ENCODE measurements around the gene TRIO.

The TRIO gene

DNA sequence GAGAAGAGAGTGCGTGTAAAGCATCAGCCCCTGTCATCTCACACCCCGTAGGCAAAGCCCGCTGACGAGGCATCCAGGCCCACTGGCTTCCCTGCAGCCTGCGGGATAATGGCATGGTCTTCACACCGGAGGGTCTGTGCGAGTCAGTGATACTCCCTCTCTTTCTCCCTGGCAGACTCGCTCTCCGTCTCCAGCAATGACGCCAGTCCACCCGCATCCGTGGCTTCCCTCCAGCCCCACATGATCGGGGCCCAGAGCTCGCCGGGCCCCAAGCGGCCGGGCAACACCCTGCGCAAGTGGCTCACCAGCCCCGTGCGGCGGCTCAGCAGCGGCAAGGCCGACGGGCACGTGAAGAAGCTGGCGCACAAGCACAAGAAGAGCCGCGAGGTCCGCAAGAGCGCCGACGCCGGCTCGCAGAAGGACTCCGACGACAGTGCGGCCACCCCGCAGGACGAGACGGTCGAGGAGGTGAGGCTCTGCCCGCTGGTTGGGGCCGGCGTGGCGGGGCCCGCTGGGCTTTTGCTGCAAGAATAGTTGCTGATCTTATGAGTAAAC, 317.8 kb downstream of the TRIO start:
- no peak for DNase-seq (ENCODE audit: low read depth)

DNA sequence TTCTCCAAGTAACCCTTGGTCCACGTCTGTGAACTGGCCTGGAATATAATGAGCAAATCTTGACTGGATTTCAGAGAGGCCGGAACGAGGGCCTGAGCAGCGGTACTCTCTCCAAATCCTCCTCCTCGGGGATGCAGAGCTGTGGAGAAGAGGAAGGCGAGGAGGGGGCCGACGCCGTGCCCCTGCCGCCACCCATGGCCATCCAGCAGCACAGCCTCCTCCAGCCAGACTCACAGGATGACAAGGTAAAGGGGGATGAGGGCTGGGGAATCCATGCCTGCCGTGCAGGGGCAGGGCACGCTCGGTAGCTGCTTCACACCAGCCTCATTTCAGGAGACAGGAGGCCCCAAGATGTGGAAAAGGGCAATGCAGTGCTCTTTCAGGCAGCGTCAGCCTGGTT, 319.5 kb downstream of the TRIO start:
- DNase-seq (ENCODE audit: low read depth), result no peak

DNA sequence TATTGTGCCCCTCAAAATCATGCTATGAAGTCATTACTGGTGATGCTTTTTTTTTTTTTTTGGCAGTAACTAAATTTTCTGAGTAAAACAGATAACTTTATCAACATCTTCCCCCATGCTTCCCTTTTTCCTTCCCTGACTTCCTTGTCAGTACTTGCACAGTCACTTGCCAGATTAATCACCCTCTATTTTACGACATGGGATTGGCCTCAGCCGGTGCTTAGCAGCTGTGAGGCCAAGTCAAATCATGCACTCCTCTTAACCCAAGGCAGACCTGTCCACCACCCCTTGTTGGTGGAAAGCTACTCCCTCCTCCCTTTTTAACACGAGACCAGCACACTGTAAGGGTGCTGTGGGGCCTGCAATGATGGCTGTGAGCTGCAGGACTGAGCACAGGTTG, 320.5 kb downstream of the TRIO start:
- DNase-seq (ENCODE audit: low read depth), result no peak

DNA sequence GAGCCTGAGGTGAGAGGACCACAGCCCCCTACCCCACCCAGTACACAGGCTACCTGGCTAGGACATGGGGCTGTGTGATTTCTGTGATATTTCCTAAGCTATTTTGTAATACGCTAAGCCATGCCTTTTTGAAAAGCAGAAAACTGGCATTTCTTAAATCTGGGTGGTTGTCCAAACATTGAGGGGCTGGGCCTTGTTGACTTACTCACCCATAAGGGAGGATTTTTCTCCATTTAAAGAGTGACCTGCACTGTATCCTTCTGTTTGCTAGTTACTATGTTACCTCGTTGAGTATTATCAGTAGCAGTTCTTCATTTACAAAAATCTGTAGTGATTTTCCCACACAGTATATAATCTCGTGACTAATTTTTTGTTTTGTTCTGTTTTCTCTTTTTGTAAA, 321.0 kb downstream of the TRIO start:
- no peak for DNase-seq (ENCODE audit: low read depth)

DNA sequence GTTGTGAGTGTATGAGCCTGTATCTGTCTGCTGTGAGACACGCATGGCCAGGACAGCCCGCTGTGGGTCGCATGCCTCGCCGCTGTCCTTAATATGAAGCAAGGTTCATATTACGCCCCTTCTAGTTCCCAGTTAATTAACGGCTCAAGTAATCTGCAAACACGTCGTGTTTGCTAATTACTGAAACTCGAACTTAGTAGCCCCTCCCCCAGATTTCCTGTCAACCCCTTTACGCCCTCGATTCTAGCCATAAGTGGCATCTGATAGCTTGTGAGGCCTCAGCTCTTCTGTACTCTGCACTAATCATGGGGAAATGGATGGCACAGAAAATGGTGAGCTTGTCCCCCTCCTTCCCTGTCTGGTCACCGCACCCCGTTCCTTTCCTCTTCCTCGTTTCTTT, 321.5 kb downstream of the TRIO start:
- DNase-seq (ENCODE audit: low read depth), result no peak

DNA sequence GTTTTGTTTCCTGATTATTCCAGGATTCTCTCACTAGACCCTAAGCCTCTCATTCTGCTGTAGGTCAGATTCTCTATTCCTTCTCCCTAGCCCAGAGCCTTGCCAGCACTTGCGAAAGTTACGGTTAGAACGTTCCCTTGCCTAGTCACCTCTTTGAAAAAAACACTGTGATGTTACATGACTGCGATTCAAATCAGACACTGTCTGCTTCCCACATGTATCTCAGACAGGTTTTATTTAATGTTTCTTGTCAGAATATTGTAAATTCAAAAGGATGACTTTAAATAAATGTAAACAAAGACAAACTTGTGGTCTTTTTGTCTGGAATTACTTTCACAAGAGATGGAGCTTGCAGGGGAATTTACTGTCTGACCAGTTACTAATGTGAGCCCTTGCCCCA, 322.0 kb downstream of the TRIO start:
- DNase-seq (ENCODE audit: low read depth), result no peak

DNA sequence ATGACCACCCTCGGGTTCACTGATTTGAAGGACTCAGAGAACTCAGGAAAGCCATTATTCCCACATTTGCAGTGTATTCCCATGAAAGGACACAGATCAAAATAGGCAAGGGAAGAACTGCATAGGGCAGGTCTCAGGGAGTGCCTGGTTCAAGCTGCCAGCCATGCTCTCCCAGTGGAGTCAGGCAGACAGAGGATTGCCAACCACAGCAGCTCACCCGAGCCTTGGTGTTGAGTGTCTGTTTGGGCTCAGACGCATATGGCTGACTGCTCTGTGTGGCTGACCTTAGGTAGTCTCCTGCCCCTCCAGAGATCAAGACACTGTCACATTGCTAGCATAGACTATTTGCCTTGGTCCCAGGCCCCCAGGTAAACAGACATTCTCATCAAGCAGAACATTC, 322.6 kb downstream of the TRIO start:
- no peak for DNase-seq (ENCODE audit: low read depth)

DNA sequence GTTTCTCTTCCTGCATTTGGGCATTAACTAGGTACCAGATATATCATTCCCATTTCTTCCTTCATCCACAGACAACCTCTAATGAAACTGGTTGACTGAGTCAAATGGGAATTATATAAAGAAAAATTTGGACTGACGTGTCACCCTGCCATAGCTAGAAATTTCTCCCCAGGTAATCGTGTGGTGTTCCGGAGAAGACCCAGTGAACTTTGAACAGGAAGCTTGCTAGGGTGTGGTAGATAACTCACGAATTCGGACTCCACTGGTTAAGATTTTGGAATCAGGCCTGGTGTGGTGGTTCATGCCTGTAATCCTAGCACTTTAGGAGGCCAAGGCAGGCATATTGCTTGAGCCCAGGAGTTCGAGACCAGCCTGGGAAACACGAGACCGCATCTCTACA, 324.1 kb downstream of the TRIO start:
- DNase-seq (ENCODE audit: low read depth), result no peak

DNA sequence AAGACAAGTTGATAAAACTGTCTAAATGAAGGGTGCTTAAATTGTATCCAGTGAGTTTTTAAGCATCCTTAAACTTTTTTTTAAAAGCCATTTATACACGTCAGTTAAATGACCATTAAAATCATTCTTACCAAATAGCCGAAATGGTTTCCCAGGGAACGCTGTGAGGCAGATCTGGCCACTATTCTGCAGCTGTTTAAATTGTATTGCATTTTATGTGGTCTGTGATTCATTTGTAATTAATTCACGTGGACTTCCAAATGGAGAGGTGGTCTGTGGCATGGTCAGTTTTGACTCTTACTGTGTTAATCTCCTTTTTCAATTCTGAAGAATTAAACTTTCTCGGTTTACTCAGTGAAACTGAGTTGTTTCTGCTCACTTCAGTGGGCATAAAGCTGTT, 324.7 kb downstream of the TRIO start:
- DNase-seq (ENCODE audit: low read depth), result no peak

DNA sequence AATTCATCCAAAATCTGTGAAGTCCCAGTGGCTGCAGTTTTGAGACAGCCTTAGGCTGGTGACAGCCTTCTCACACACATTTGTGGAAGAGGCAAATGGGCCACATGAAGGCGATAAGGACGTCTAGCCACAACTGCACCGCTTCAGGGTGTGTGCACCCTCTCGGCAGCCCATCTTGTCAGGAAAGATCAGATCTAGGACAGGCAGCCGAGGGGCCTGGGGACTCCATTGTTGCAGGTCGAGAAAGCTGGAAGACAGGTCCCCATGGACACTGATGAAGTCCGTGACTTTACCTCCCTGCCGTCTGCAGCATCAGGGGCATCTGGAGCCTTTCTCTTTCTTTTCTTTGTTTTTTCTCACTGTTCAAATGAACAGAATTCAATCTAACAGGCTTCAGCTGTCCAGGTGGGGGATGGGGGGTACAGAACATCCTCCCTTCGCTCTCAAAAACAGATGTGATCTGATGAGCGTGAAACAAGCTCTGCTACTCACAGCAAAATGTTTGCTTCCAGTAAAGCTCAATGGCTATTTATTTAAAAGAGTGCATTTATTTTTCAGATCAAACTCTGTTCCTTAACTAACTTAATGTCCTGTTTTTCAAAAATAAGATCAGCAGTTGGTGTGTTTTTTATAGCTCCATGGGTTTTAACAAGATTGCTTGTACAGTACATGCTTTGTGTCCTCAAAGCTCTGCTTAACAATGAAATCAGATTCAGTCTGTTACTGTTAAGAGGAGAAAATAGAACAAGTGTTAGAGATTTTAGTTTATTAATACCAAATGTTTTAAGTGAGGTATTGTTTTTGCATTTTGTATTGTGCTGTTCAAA, 326.6 kb downstream of the TRIO start:
- no peak for DNase-seq (ENCODE audit: low read depth)

DNA sequence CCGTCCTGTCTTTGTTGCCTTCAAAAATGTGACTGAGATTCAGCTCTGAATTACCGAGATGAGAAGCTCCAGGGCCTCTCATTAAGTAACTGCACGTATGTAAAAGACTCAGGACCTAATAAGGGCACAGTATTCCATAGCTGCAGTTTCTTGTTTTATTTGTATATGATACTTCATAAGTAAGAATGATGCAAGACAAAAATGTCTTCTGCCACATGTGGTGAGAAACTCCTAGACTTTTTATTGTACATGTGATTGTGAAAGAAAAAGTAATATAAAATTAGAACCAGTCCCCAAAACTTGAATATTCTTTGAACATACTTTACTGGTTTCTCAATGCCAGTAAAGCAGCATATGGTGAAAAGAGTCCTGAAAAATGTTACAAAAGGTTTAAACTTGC, 328.4 kb downstream of the TRIO start:
- no peak for DNase-seq (ENCODE audit: low read depth)

DNA sequence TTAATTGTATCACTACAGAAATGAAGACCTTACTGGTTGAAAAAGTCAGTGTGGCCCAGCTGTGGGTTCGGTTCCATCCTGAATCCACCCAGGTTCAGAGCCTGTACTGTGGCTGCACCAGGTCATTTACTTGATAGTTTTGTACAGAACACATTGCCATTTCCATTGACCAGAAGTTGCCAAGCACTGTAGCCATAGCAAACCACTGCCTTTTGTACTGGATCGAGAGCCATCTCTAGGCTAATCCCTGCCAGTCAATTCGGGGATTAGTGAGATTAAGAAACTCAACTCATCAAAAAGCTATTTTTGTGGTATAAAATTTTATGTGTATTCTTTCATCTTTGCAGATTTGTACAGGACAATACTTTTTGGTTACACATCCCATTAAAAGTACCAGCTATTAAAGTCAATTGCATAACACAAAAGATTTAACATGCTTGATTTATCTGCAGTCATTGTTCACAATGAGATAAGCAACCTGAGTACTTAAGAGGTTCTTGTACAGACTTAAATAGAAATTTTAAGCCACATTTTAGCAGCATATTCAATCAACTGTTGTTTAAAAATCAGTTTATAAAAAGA, 329.9 kb downstream of the TRIO start:
- DNase-seq (ENCODE audit: low read depth), result no peak

DNA sequence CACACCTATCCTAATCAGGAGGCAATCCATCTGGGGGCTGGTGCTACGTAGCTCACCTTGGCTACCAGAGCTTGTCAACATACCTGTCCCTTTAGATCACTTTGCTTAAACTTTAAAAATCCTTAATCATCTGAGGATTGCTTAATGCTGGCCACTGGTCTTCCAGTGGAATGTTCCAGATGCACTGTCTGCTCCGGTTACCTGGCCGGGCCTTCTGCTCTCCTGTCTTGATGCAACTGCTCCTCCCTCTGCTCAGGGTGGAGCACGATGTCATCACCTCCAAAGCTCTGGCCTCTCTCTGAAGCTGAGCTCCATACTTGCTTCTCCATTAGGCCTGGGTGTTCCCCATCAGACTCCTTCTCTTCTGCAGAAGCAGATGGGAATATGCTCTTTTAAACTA, 331.9 kb downstream of the TRIO start:
- DNase-seq (ENCODE audit: low read depth), result no peak

DNA sequence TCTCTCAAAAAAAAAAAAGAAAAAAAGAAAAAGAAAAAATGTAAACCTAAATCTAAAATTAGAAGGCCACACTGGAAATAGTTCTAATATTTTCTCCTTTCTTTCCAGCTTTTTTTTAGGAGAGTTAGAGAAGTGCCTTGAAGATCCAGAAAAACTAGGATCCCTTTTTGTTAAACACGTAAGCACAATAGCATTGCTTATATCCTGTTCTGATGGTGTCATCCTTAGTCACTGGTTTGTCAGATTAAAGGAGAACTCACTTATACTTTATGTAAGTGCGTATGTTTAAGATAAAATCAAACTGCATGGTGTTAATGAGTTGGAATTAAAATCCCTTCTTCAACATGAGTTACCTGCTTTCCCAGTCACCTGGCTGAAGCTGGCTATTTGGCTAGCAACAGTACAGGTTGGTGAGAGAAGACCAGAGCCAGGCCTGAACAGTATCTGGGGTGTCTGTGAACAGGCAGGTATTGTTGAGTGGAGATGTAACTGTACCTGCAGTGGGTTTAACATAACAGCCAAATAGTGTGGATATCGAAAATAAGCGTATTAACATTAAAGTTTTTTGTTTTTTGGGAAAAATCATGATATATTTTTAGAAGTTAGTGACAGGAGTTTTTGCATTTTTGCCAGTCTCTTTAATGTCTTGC, 333.8 kb downstream of the TRIO start:
- DNase-seq (ENCODE audit: low read depth), result no peak

DNA sequence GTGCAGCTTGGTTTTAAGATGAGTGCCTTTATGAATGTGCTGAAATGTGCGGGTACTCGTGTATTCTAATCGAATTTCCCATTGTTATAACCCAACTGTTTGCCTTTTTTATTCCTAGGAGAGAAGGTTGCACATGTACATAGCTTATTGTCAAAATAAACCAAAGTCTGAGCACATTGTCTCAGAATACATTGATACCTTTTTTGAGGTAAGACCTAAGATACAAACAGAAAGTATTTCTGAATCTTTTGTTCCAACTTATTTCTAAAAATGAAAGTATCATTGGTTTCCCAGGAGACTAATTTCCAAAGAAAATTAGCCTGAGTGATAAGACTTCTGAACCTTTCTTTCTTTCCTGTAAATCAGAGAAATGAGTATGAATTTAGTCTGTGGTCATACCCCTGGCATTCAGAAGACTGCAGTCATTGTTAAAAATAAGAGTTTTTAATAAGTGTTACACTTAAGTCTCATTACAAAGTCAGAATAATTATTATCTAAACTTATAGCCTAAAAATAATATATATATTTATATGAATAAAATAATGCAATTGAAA, 336.1 kb downstream of the TRIO start:
- no peak for DNase-seq (ENCODE audit: low read depth)

DNA sequence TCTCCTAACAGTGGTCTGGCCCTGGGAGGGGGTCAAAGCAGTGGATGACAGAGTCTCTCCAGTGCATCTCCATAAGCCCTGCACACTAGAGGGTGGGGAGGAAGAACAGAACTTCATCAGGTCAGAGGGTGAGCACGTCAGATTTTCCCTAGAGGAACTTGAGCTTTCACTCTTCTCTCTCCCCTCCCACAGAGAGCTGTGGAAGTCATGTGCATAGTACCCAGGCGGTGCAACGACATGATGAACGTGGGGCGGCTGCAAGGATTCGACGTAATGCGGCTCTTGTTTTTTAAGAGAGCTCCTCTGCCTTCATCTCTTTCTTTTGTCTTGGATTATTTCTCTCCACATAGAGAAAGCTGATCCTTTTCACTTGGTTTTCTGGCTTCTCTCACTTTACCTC, 338.2 kb downstream of the TRIO start:
- no peak for DNase-seq (ENCODE audit: low read depth)

DNA sequence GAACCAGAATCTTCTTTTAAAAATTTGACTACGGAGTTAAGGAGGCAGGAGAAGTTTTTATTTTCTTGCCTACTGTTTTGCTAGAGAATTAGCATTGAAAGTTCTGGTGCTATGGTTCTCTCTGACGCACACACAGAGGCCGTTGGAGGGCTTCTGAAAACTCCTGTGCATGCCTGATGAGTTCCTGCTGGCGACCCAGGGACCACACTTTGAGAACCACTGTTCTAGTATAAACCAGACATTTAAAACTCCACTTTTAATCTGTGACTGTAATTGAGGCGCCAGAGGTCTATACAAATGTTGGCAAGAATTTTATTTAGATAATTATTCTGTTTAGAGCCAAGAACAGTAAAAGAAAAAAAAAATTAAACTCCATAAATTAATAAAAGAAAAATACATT, 338.9 kb downstream of the TRIO start:
- DNase-seq (ENCODE audit: low read depth), result no peak

DNA sequence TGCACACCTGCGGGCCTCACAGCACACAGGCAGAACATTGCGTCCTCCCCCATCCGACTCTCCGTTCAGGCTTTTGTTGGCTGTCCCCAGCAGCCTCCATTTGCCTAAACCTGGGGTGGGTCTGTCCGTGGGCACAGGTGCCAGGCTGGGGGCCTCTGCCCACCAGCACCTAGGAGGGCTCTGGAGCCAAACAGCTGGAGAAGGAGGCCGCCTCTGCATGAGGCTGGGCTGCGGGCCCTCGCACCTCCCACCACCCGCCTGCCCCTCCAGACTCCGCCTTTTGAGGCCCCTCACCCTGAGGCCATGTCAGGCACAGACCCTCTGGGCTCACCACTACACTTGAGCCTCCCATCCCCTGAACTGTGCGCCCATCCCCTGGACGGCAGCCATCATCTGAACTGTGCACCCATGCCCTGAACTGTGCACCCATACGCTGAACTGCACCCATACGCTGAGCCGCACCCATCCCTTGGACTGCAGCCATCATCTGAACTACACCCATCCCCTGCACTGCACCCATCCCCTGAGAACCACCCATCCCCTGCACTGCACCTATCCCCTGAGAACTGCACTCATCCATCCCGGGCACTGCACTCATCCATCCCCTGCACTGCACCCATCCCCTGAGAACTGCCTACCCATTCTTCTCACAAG, 340.5 kb downstream of the TRIO start:
- no peak for DNase-seq (ENCODE audit: low read depth)

DNA sequence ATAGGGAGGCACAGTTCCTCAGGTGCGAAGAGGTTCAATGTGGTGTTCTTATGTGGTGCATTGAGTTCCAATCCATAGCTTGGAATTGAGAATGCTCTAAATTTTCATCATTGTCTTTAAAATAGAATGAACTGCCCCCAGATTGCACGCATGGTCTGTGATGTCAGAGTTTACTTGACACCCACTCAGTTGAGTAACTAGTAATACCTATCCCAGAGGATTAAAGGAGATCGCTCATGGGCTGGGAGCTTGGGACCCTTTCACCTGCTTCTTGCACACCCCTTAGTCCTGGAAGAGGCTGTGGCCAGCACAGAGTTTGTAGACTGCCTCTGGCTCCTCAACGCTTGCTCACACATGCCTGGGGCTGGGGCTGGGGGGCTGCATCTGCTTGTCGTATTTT, 343.3 kb downstream of the TRIO start:
- no peak for DNase-seq (ENCODE audit: low read depth)

DNA sequence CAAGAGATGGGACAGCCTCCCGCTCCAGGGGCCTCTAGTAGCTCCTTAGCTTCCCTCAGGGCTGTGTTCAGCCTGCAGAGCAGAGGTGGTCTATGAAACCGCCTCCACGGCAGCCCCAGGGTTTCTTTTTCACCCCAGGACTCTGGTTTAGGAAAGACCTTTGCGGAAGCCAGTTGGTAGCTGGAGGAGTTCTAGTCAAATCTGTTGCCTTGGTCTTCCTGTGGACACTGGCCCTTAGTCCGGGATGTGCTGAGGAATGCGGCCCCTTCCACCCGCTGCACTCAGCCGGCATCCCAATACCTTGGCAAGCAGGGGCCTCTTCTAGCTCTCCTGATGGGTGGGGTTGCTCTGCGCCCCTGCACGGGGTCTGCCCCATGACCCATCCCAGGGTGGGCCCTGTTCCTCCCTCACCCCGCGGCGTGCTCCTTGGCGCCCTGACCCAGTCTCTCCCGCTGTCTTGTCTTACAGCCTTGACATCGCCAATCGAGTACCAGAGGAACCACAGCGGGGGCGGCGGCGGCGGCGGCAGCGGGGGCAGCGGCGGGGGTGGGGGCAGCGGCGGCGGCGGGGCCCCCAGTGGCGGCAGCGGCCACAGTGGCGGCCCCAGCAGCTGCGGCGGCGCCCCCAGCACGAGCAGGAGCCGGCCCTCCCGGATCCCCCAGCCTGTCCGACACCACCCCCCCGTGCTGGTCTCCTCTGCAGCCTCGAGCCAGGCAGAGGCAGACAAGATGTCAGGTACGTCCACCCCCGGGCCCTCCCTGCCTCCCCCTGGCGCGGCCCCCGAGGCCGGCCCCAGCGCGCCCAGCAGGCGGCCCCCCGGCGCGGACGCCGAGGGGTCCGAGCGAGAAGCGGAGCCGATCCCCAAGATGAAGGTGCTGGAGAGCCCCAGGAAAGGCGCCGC, 344.1 kb downstream of the TRIO start:
- DNase-seq (ENCODE audit: low read depth), result no peak

DNA sequence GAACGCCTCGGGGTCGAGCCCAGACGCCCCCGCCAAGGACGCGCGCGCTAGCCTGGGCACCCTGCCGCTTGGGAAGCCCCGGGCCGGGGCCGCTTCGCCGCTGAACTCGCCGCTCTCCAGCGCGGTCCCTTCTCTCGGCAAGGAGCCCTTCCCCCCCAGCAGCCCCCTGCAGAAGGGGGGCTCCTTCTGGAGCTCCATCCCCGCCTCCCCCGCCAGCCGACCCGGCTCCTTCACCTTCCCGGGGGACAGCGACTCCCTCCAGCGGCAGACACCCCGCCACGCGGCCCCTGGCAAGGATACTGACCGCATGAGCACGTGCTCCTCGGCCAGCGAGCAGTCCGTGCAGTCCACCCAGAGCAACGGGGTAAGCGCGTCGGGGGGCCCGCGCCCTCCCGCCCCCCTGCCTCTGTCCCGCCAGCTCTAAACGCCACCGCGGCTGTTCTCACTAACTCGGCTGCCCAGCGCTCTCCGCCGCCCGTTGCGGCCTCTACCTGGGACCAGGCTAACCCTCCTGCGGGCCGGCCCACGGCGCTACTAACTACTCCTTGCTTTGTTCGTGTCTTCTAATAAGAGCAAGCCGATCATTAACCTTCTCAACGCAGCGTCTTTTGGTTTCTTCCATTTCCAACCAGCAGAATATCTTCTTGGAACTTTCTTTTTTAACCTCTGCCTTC, 344.9 kb downstream of the TRIO start:
- no peak for DNase-seq (ENCODE audit: low read depth)
